ENCODE data around the gene TMEM204. TPM values are rescaled to one million over a fixed set of nuclear protein-coding genes. Genes with fewer than 3 reads are reported as not detected.

The TMEM204 gene
- total and polyA plus RNA-seq, 10 of the 15 experiments (the other 5 are each of a cell fraction or from before 2014, with no cell fraction given) = 0.05 to 0.30 (median 0.18) TPM; not detected in 7

DNA sequence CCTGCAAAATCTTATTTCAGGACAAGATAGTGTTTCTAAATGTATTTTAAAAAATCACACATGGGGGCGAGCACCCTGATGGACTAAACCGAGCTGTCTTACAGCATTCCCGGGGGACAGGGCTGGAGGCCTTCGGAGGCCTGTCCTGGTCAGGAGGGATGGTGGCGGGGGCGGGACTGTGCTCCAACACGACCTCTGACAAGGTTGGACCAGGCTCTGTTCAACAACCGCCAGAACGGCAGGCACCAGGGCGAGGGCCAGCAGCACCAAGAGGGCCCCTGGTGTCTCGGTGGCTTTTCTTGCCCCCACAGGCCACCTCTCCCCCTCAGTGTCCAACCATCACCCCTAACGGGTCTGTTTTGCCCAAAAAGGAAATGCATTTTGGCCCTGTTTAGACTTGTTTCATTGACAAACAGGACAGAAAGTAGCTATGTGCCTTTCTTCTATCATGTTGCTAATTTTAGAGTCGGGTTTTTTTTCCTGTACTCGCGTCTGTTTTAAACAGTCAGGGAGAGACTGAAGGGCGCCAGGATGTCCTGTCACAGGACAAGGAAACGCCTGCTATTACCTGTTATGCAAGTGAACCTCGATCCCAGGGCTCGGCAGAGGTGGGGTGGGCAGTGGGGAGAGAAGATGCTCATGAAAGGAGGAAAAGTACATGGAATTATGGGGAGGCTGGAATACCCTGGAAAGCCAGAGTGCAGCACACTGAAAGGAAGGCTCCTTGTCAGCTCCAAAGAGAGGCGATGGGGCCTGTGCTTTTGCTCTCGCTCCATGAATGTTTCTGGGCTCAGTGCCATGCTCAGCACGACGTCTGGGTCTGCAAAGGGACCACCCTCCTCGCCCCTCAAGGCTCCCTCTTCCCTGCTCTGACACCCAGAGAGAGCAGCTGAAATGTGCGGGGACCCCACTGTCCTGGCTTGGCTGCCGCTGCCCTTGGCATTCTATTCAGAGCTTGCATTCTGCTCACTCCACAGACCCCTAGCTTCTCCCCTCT, 11.9 kb downstream of the TMEM204 start:
- no peak overlapping the region for H3K27ac ChIP-seq (ENCODE audit: control insufficient read depth, insufficient read depth)
- intact Hi-C loops (cut with micrococcal nuclease; ENCODE audit: unreplicated experiment) (no loop called here), in situ Hi-C loops (cut with MboI) (no loop called here)
- ChIA-PET SMC1A (ENCODE audit: uncharacterized antibody, unreplicated experiment) (no interaction called here), POLR2A (no interaction called here), RAD21 (ENCODE audit: unreplicated experiment) (no interaction called here), CTCF (interaction anchor here (0.8 kb wide), 1 partner anchor 182 kb away, joined by 6 read pairs; no protein-coding TSS in a partner anchor)
- no peaks in the 10 kb centered on the region for H3K27me3 ChIP-seq (replicated peaks in 1 of 2; ENCODE audit: control insufficient read depth in 2 of 2, insufficient read depth in 2 of 2, low read length in 1 of 2)
- H3K79me2 ChIP-seq (ENCODE audit: control insufficient read depth, insufficient read depth, low read length) = no peaks in the 10 kb centered on the region
- no peak for FAIRE-seq
- no peaks in the 10 kb centered on the region for H3K9me3 ChIP-seq (replicated peaks; ENCODE audit: control insufficient read depth, insufficient read depth, low read length)
- DNase-seq (ENCODE audit: low read depth, low spot score) = no peak
- H3K4me3 ChIP-seq = no peak overlapping the region
- BruUV-seq (replicated peaks) = no TSS peak
- H3K4me1 ChIP-seq (ENCODE audit: control insufficient read depth, insufficient read depth, low read length) = peaks cover 14% of the 10 kb centered on the region
- no peak for ATAC-seq
- TF ChIP-seq NR2C1 (IDR thresholded peaks at IDR 0.05) = no peak
- 0 out of 4 replicates have a peak, but pooled peaks of 1 of the 2 experiments have one; percentile 10 for TF ChIP-seq SRF (IDR thresholded peaks at IDR 0.05; ENCODE audit: low read depth in 2 of 2, low read length in 2 of 2)
- no peaks in the 10 kb centered on the region for H3K36me3 ChIP-seq (ENCODE audit: control insufficient read depth in 2 of 2, insufficient read depth in 2 of 2, low read length in 1 of 2)
- 50% methylated on average over 26 of the region's 26 CpGs for WGBS (ENCODE audit: insufficient coverage, insufficient replicate concordance, low lambda C conversion rate, missing lambda C conversion rate)
- no peak overlapping the region; the same call in 1 of the 2 replicates for H2AFZ ChIP-seq (ENCODE audit: control insufficient read depth, low read depth, low read length)
- no peaks in the 10 kb centered on the region for H4K20me1 ChIP-seq (ENCODE audit: control insufficient read depth, insufficient read depth)
- H3K9ac ChIP-seq (ENCODE audit: control insufficient read depth, insufficient read depth, low read length) = no peak overlapping the region; the same call in 1 of the 2 replicates
- no peak overlapping the region for H3K4me2 ChIP-seq (ENCODE audit: control insufficient read depth, insufficient read depth)

DNA sequence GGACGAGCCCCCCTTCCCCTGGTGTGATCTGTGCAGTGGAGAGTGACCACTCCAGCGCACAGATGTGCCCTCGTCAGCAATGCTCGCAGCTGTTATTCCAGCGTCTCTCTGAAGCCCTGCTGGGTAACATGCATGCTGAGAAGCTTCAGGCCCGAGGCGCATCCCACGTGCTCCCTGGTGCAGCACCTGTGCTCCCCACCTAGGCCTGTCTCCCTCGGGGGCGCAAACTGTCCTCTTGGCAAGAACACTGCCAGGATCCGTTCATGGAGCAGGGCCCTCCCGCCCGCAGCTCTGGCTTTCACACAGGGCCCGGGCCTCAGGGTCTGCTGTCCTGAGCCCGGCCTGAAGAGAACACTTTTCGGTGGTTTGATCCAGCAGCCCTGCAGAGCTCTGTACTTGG, 13.0 kb downstream of the TMEM204 start:
- intact Hi-C loops (cut with micrococcal nuclease; ENCODE audit: unreplicated experiment) (no loop called here), in situ Hi-C loops (cut with MboI) (no loop called here)
- 89% methylated on average over 14 of the region's 16 CpGs for WGBS (ENCODE audit: insufficient coverage, insufficient replicate concordance, low lambda C conversion rate, missing lambda C conversion rate)
- CTCF ChIA-PET = no interaction called here
- Histone ChIP-seq H3K4me3 (no peak overlapping the region), H2AFZ (ENCODE audit: control insufficient read depth, low read depth, low read length) (no peak overlapping the region), H3K36me3 (ENCODE audit: control insufficient read depth in 2 of 2, insufficient read depth in 2 of 2, low read length in 1 of 2) (no peaks in the 10 kb centered on the region), H3K9me3 (replicated peaks; ENCODE audit: control insufficient read depth, insufficient read depth, low read length) (no peaks in the 10 kb centered on the region), H3K27me3 (replicated peaks in 1 of 2; ENCODE audit: control insufficient read depth in 2 of 2, insufficient read depth in 2 of 2, low read length in 1 of 2) (no peaks in the 10 kb centered on the region), H3K4me1 (ENCODE audit: control insufficient read depth, insufficient read depth, low read length) (peaks cover 14% of the 10 kb centered on the region), H3K27ac (ENCODE audit: control insufficient read depth, insufficient read depth) (no peak overlapping the region), H3K79me2 (ENCODE audit: control insufficient read depth, insufficient read depth, low read length) (no peaks in the 10 kb centered on the region), H3K9ac (ENCODE audit: control insufficient read depth, insufficient read depth, low read length) (no peak overlapping the region), H3K4me2 (ENCODE audit: control insufficient read depth, insufficient read depth) (no peak overlapping the region), H4K20me1 (ENCODE audit: control insufficient read depth, insufficient read depth) (no peaks in the 10 kb centered on the region)
- DNase-seq (ENCODE audit: low read depth, low spot score) = no peak
- BruUV-seq (replicated peaks) = no TSS peak
- no peak for ATAC-seq
- RAD21 ChIA-PET (ENCODE audit: unreplicated experiment) = no interaction called here
- SMC1A ChIA-PET (ENCODE audit: uncharacterized antibody, unreplicated experiment) = no interaction called here
- no peak for FAIRE-seq
- POLR2A ChIA-PET = no interaction called here
- TF ChIP-seq, protein P1, sequence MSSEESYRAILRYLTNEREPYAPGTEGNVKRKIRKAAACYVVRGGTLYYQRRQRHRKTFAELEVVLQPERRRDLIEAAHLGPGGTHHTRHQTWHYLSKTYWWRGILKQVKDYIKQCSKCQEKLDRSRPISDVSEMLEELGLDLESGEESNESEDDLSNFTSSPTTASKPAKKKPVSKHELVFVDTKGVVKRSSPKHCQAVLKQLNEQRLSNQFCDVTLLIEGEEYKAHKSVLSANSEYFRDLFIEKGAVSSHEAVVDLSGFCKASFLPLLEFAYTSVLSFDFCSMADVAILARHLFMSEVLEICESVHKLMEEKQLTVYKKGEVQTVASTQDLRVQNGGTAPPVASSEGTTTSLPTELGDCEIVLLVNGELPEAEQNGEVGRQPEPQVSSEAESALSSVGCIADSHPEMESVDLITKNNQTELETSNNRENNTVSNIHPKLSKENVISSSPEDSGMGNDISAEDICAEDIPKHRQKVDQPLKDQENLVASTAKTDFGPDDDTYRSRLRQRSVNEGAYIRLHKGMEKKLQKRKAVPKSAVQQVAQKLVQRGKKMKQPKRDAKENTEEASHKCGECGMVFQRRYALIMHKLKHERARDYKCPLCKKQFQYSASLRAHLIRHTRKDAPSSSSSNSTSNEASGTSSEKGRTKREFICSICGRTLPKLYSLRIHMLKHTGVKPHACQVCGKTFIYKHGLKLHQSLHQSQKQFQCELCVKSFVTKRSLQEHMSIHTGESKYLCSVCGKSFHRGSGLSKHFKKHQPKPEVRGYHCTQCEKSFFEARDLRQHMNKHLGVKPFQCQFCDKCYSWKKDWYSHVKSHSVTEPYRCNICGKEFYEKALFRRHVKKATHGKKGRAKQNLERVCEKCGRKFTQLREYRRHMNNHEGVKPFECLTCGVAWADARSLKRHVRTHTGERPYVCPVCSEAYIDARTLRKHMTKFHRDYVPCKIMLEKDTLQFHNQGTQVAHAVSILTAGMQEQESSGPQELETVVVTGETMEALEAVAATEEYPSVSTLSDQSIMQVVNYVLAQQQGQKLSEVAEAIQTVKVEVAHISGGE (CRISPR knock-in tag; IDR thresholded peaks at IDR 0.05) = no peak
- no peak for TF ChIP-seq RAD21 (IDR thresholded peaks at IDR 0.05; ENCODE audit: insufficient read depth, low read depth, low read length)
